MCF 10A (cell line): ENCODE results near the gene DUSP9. TPM values are rescaled to one million over a fixed set of nuclear protein-coding genes. Genes with fewer than 3 reads are reported as not detected.

Experiments
- BruUV-seq: library from RNA; stranded (reverse); fragments of 400-500 nt; replicated peaks from 2 replicates; lab custom pipeline; 2021; lab: Mats Ljungman, UMichigan
- CTCF ChIA-PET: fragments of 300-600 bp; sonication (Branson Sonifier 250); formaldehyde crosslinking; extraction: SDS; loops from one replicate; lab custom pipeline; 2021; ENCODE audit warnings: antibody characterized with exemption, inconsistent platforms; lab: Yijun Ruan, JAX
- POLR2A ChIA-PET: fragments of 300-600, 350-650 bp; sonication (Branson Sonifier 250); formaldehyde crosslinking; extraction: SDS; loops from one replicate; lab custom pipeline; 2020; ENCODE audit warnings: antibody characterized with exemption, inconsistent platforms; lab: Yijun Ruan, JAX
- DNase-seq: peaks from one replicate; pipeline ENCODE4 v3.0.0-alpha.2; 2018; ENCODE audit not compliant: unreplicated experiment
- H3K27ac Mint-ChIP-seq: one replicate; pipeline ENCODE4 v1.8.0; 2022; ENCODE audit warnings: mild to moderate bottlenecking, low read depth, mixed read lengths; ENCODE audit not compliant: unreplicated experiment
- H3K27me3 Mint-ChIP-seq: one replicate; pipeline ENCODE4 v1.8.0; 2022; ENCODE audit warnings: mixed read lengths; ENCODE audit not compliant: insufficient read depth, unreplicated experiment
- H3K36me3 Mint-ChIP-seq: one replicate; pipeline ENCODE4 v1.8.0; 2022; ENCODE audit warnings: mild to moderate bottlenecking, moderate library complexity, mixed read lengths; ENCODE audit not compliant: insufficient read depth, unreplicated experiment
- H3K4me1 Mint-ChIP-seq: one replicate; pipeline ENCODE4 v1.8.0; 2022; ENCODE audit warnings: mixed read lengths; ENCODE audit not compliant: insufficient read depth, unreplicated experiment
- H3K4me3 Mint-ChIP-seq: one replicate; pipeline ENCODE4 v1.8.0; 2022; ENCODE audit warnings: mild to moderate bottlenecking, moderate library complexity, mixed read lengths; ENCODE audit not compliant: unreplicated experiment
- H3K9me3 Mint-ChIP-seq: one replicate; pipeline ENCODE4 v1.8.0; 2022; ENCODE audit warnings: mixed read lengths; ENCODE audit not compliant: unreplicated experiment
- CTCF ChIP-seq: fragments of 200-600 bp; IDR thresholded peaks from one replicate; pipeline ENCODE4 v1.8.0; 2022; ENCODE audit warnings: antibody characterized with exemption, mild to moderate bottlenecking; ENCODE audit not compliant: unreplicated experiment
- intact Hi-C: fragments of 100-400 bp; cut with micrococcal nuclease; formaldehyde crosslinking; loops from 2 replicates; pipeline ENCODE4 v1.14.1; 2022
- total RNA-seq: library from RNA; stranded (reverse); gene quantifications from 2 replicates; pipeline ENCODE4 v1.2.3, GENCODE V29; 2022

Gene DUSP9
- total RNA-seq, 1 experiment from 2014 or later = not detected

- Mint-ChIP-seq H3K27ac (no peak overlapping the region), H3K4me3 (peak overlapping the region; percentile 68), H3K9me3 (no peaks in the 10 kb centered on the region), H3K36me3 (no peaks in the 10 kb centered on the region), H3K4me1 (no peaks in the 10 kb centered on the region), H3K27me3 (no peaks in the 10 kb centered on the region)
- no peak for DNase-seq
- TF ChIP-seq CTCF = no peak
- no TSS peak for BruUV-seq
- CTCF ChIA-PET = interaction anchor here (0.6 to 4.0 kb wide), 31 partner anchors 9 to 749 kb away, joined by 3 to 45 read pairs (median 4); partner anchors contain the start of gene DUSP9
- POLR2A ChIA-PET = interaction anchor here (0.6 to 1.2 kb wide), 3 partner anchors 14 to 205 kb away, joined by 3 read pairs; no protein-coding TSS in a partner anchor
- intact Hi-C loops = loop anchor here (5.0 kb wide), 2 partner anchors 110 to 130 kb away; no protein-coding TSS in a partner anchor
Observed at GRCh38 chrX:153667281-153667955, 20.4 kb downstream of the DUSP9 start.

- no peak overlapping the region for H3K27ac Mint-ChIP-seq
- H3K36me3 Mint-ChIP-seq = no peaks in the 10 kb centered on the region
- DNase-seq = peak; percentile 64
- H3K9me3 Mint-ChIP-seq = no peaks in the 10 kb centered on the region
- BruUV-seq = no TSS peak
- POLR2A ChIA-PET = interaction anchor here (0.9 to 1.2 kb wide), 2 partner anchors 15 to 129 kb away, joined by 3 read pairs; no protein-coding TSS in a partner anchor
- CTCF ChIA-PET = interaction anchor here (0.6 to 4.0 kb wide), 25 partner anchors 10 to 285 kb away, joined by 3 to 45 read pairs (median 6); partner anchors contain the start of gene DUSP9
- no peaks in the 10 kb centered on the region for H3K4me1 Mint-ChIP-seq
- TF ChIP-seq CTCF = peak; percentile 59
- H3K27me3 Mint-ChIP-seq = no peaks in the 10 kb centered on the region
- intact Hi-C loops = loop anchor here (5.0 kb wide), 2 partner anchors 111 to 131 kb away; no protein-coding TSS in a partner anchor
- peak overlapping the region; percentile 68 for H3K4me3 Mint-ChIP-seq
Observed at GRCh38 chrX:153667956-153668396, 21.0 kb downstream of the DUSP9 start.

- no peaks in the 10 kb centered on the region for H3K27me3 Mint-ChIP-seq
- ChIA-PET CTCF (interaction anchor here (0.5 to 4.0 kb wide), 28 partner anchors 8 to 1424 kb away, joined by 3 to 45 read pairs (median 4); partner anchors contain the start of gene DUSP9), POLR2A (no interaction called here)
- no TSS peak for BruUV-seq
- TF ChIP-seq CTCF = no peak
- no peak for DNase-seq
- no peaks in the 10 kb centered on the region for H3K4me1 Mint-ChIP-seq
- H3K36me3 Mint-ChIP-seq = no peaks in the 10 kb centered on the region
- H3K27ac Mint-ChIP-seq = no peak overlapping the region
- H3K4me3 Mint-ChIP-seq = no peak overlapping the region
- no peaks in the 10 kb centered on the region for H3K9me3 Mint-ChIP-seq
- intact Hi-C loops = loop anchor here (5.0 kb wide), 2 partner anchors 111 to 131 kb away; no protein-coding TSS in a partner anchor
Observed at GRCh38 chrX:153668423-153669173, 21.6 kb downstream of the DUSP9 start.
